IMR-90 (cell line): ENCODE results near the gene ASCL5. TPM values are rescaled to one million over a fixed set of nuclear protein-coding genes. Genes with fewer than 3 reads are reported as not detected.

Source experiments
- ATAC-seq: fragments of 200-7000 bp; cut with Tn5 transposase; 2 replicates; pipeline ENCODE4 v1.9.1; 2020; ENCODE audit warnings: low read depth, mild to moderate bottlenecking, moderate library complexity
- BruUV-seq: library from RNA; stranded (reverse); fragments of 400-500 nt; replicated peaks from 2 replicates; lab custom pipeline; 2021; lab: Mats Ljungman, UMichigan
- CTCF ChIA-PET: fragments of 300-600 bp; formaldehyde crosslinking; extraction: SDS; loops from one replicate; lab custom pipeline; 2021; ENCODE audit warnings: antibody characterized with exemption; lab: Yijun Ruan, JAX
- POLR2A ChIA-PET: fragments of 300-600 bp; sonication (Branson Sonifier 250); formaldehyde crosslinking; loops from one replicate; lab custom pipeline; 2022; ENCODE audit warnings: antibody characterized with exemption; ENCODE audit not compliant: unreplicated experiment; lab: Charles Lee
- DNase-seq: peaks from one replicate; pipeline ENCODE4 v3.0.0; 2013
- H2AFZ ChIP-seq: replicated peaks from 2 replicates; pipeline ENCODE3; 2013; ENCODE audit warnings: low read length, mild to moderate bottlenecking; ENCODE audit not compliant: poor library complexity
- H2AK5ac ChIP-seq: 2 replicates; pipeline ENCODE4 v1.6.1; 2013; ENCODE audit warnings: low read depth, low read length, inconsistent platforms
- H2AK9ac ChIP-seq: replicated peaks from 2 replicates; pipeline ENCODE3; 2013; ENCODE audit warnings: mild to moderate bottlenecking, low read depth, low read length, moderate library complexity; ENCODE audit not compliant: poor library complexity
- H2BK120ac ChIP-seq: 2 replicates; pipeline ENCODE4 v1.6.1; 2013; ENCODE audit warnings: low read depth, low read length, inconsistent platforms
- H2BK15ac ChIP-seq: 3 replicates; pipeline ENCODE4 v1.6.1; 2013; ENCODE audit warnings: low read depth, low read length, inconsistent platforms
- H2BK20ac ChIP-seq: 2 replicates; pipeline ENCODE4 v1.6.1; 2013; ENCODE audit warnings: low read depth, mild to moderate bottlenecking, inconsistent platforms, low read length, moderate library complexity
- H2BK5ac ChIP-seq: 2 replicates; pipeline ENCODE4 v1.6.1; 2013; ENCODE audit warnings: mild to moderate bottlenecking, low read depth, low read length, inconsistent platforms; ENCODE audit not compliant: poor library complexity, severe bottlenecking
- H3K14ac ChIP-seq: replicated peaks from 2 replicates; pipeline ENCODE4 v1.6.1; 2013; ENCODE audit warnings: low read depth, low read length, inconsistent platforms
- H3K18ac ChIP-seq: 2 replicates; pipeline ENCODE4 v1.6.1; 2013; ENCODE audit warnings: low read depth, low read length, control low read depth
- H3K23ac ChIP-seq: 2 replicates; pipeline ENCODE4 v1.6.1; 2013; ENCODE audit warnings: low read depth, low read length, inconsistent platforms
- H3K27ac ChIP-seq: 2 replicates; pipeline ENCODE4 v1.5.1; 2013; ENCODE audit warnings: mild to moderate bottlenecking, control low read depth, low read length; ENCODE audit not compliant: insufficient read depth
- H3K27me3 ChIP-seq: 2 replicates; pipeline ENCODE4 v1.6.1; 2013; ENCODE audit warnings: low read length; ENCODE audit not compliant: control insufficient read depth, insufficient read depth
- H3K36me3 ChIP-seq: 2 replicates; pipeline ENCODE4 v1.6.1; 2013; ENCODE audit warnings: low read length, mixed read lengths; ENCODE audit not compliant: control insufficient read depth, insufficient read depth
- H3K4ac ChIP-seq: 2 replicates; pipeline ENCODE4 v1.6.1; 2013; ENCODE audit warnings: low read depth, low read length, inconsistent platforms
- H3K4me1 ChIP-seq: 2 replicates; pipeline ENCODE4 v1.6.1; 2013; ENCODE audit warnings: low read length, mixed read lengths; ENCODE audit not compliant: control insufficient read depth, insufficient read depth
- H3K4me2 ChIP-seq: 2 replicates; pipeline ENCODE4 v1.6.1; 2013; ENCODE audit warnings: low read depth, mild to moderate bottlenecking, control low read depth, low read length, moderate library complexity
- H3K4me3 ChIP-seq: 2 replicates; pipeline ENCODE4 v1.5.1; 2013; ENCODE audit warnings: low read depth, mild to moderate bottlenecking, control low read depth, low read length, moderate library complexity; ENCODE audit not compliant: insufficient read depth
- H3K56ac ChIP-seq: 2 replicates; pipeline ENCODE4 v1.6.1; 2013; ENCODE audit warnings: low read length, inconsistent platforms; ENCODE audit not compliant: insufficient read depth; ENCODE audit errors: extremely low read depth
- H3K79me1 ChIP-seq, 2 experiments: 2 replicates each; pipeline ENCODE4 v1.6.1; 2013; ENCODE audit warnings: low read length in 2 of 2, inconsistent platforms in 1 of 2, low read depth in 1 of 2
- H3K9ac ChIP-seq: 2 replicates; pipeline ENCODE4 v1.6.1; 2013; ENCODE audit warnings: low read depth, low read length, control low read depth
- H3K9me1 ChIP-seq: 2 replicates; pipeline ENCODE4 v1.6.1; 2013; ENCODE audit warnings: low read length, inconsistent platforms; ENCODE audit not compliant: insufficient read depth
- H3K9me3 ChIP-seq: 2 replicates; pipeline ENCODE4 v1.6.1; 2013; ENCODE audit warnings: low read length; ENCODE audit not compliant: control insufficient read depth, insufficient read depth
- H4K20me1 ChIP-seq: 2 replicates; pipeline ENCODE4 v1.6.1; 2013; ENCODE audit warnings: low read length, inconsistent platforms; ENCODE audit not compliant: insufficient read depth
- H4K5ac ChIP-seq: 2 replicates; pipeline ENCODE4 v1.6.1; 2013; ENCODE audit warnings: mild to moderate bottlenecking, low read depth, low read length, control low read depth
- H4K8ac ChIP-seq, 2 experiments: 2 replicates each; pipeline ENCODE4 v1.6.1; 2013; ENCODE audit warnings: low read depth in 2 of 2, low read length in 2 of 2, control low read depth in 1 of 2, inconsistent platforms in 1 of 2
- H4K91ac ChIP-seq: 2 replicates; pipeline ENCODE4 v1.6.1; 2013; ENCODE audit warnings: low read depth, low read length, inconsistent platforms; ENCODE audit not compliant: insufficient read depth
- CEBPB ChIP-seq: IDR thresholded peaks from 2 replicates; pipeline ENCODE4 v1.6.1; 2012; ENCODE audit warnings: low read depth, low read length, improper control_type of control experiment
- CHD1 ChIP-seq: IDR thresholded peaks from 2 replicates; pipeline ENCODE4 v1.6.1; 2012; ENCODE audit warnings: low read depth, low read length, improper control_type of control experiment
- ELK1 ChIP-seq: fragments of 150-350 bp; IDR thresholded peaks from 2 replicates; pipeline ENCODE4 v1.6.1; 2016; ENCODE audit warnings: low read depth, mild to moderate bottlenecking, low read length, moderate library complexity, borderline replicate concordance
- FOS ChIP-seq: fragments of 150-350 bp; IDR thresholded peaks from 2 replicates; pipeline ENCODE4 v1.6.1; 2016; ENCODE audit warnings: low read depth, low read length
- MAFK ChIP-seq: IDR thresholded peaks from 2 replicates; pipeline ENCODE4 v1.6.1; 2012; ENCODE audit warnings: low read depth, low read length, improper control_type of control experiment
- MXI1 ChIP-seq: IDR thresholded peaks from 2 replicates; pipeline ENCODE4 v1.6.1; 2012; ENCODE audit warnings: low read depth, mild to moderate bottlenecking, low read length, moderate library complexity, borderline replicate concordance
- NFE2L2 ChIP-seq: fragments of 150-350 bp; IDR thresholded peaks from 2 replicates; pipeline ENCODE4 v1.6.1; 2016; ENCODE audit warnings: low read depth, mild to moderate bottlenecking, low read length
- POLR2A ChIP-seq: IDR thresholded peaks from 2 replicates; pipeline ENCODE4 v1.6.1; 2012; ENCODE audit warnings: mild to moderate bottlenecking, low read depth, low read length
- RAD21 ChIP-seq: IDR thresholded peaks from 2 replicates; pipeline ENCODE4 v1.6.1; 2012; ENCODE audit warnings: low read length, improper control_type of control experiment
- RCOR1 ChIP-seq: IDR thresholded peaks from 2 replicates; pipeline ENCODE4 v1.6.1; 2012; ENCODE audit warnings: mild to moderate bottlenecking, low read length, improper control_type of control experiment; ENCODE audit not compliant: insufficient replicate concordance
- RFX5 ChIP-seq: IDR thresholded peaks from 2 replicates; pipeline ENCODE4 v1.8.0; 2012; ENCODE audit warnings: low read depth, mild to moderate bottlenecking, low read length, moderate library complexity
- WGBS, 2 experiments: methylation state at CpG; one replicate each; pipeline versions ENCODE4 v1.1.5 to v1.1.7; 2013; ENCODE audit warnings: missing lambda C conversion rate in 2 of 2; ENCODE audit not compliant: insufficient read length in 1 of 2; ENCODE audit errors: extremely low coverage in 2 of 2; 5-methylcytosine and 5-hydroxymethylcytosine counted together
- dilution Hi-C: fragments of 300-500 bp; cut with HindIII; formaldehyde crosslinking; loops from one replicate; pipeline ENCODE4 v1.14.3; 2018; ENCODE audit warnings: low sequenced_read_pairs; ENCODE audit not compliant: unreplicated experiment
- in situ Hi-C: fragments of 300-500 bp; cut with MboI; formaldehyde crosslinking; loops from 3 replicates; pipeline ENCODE4 v1.14.3; 2019; ENCODE audit warnings: low sequenced_read_pairs, inconsistent platforms, mixed read lengths
- intact Hi-C: fragments of 100-400 bp; cut with micrococcal nuclease; formaldehyde crosslinking; loops from 2 replicates; pipeline ENCODE4 v1.10.0; 2022
- polyA plus RNA-seq, 3 experiments: library from polyadenylated mRNA; depleted of rRNA; stranded (reverse); fragments of >200 nt; gene quantifications; 2 replicates each; pipeline ENCODE4 v1.2.3, GENCODE V29; 2012; ENCODE audit warnings: low replicate concordance in 1 of 3
- total RNA-seq: library from RNA; depleted of rRNA; stranded (reverse); fragments of >200 nt; gene quantifications from 2 replicates; pipeline ENCODE4 v1.2.3, GENCODE V29; 2012

ASCL5 gene
- total and polyA plus RNA-seq, 2 of the 4 experiments (the other 2 are of a cell fraction) = not detected

DNA sequence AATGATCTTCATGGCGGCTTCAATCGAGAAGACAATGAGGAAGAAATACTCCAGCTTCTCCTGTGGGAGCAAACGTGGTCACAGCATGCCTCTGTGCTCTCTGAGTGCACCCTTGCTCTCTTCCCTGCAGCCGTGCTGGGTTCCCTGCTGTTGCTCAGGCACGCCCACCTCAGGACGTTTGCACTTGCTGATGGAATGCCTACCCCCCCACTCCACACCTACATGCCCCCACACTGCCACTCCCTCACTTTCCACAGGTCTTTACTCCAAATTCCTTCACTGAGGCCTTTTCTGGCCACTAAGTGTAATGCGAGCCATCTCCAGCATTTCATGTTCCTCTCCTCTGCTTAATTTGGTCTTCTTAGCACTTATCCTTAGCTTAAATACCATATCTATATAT lies 33.0 kb downstream of the ASCL5 start:
- H3K18ac ChIP-seq = no peak overlapping the region
- H3K56ac ChIP-seq = no peak overlapping the region
- H3K9me3 ChIP-seq = no peaks in the 10 kb centered on the region
- no peak overlapping the region for H4K5ac ChIP-seq
- H2BK20ac ChIP-seq = no peak overlapping the region
- H3K79me1 ChIP-seq = no peaks in the 10 kb centered on the region
- no peak overlapping the region for H3K27ac ChIP-seq
- H3K27me3 ChIP-seq = peaks cover 80% of the 10 kb centered on the region
- no peak overlapping the region for H3K4me3 ChIP-seq
- intact Hi-C loops (no loop called here), dilution Hi-C loops (no loop called here), in situ Hi-C loops (no loop called here)
- H2AK9ac ChIP-seq = no peak overlapping the region
- TF ChIP-seq MXI1 (no peak), NFE2L2 (no peak), ELK1 (no peak), MAFK (no peak), RAD21 (no peak), RFX5 (no peak), RCOR1 (no peak), POLR2A (no peak), CHD1 (no peak), FOS (no peak), CEBPB (no peak)
- no peak overlapping the region for H4K91ac ChIP-seq
- no peak for ATAC-seq
- H2BK120ac ChIP-seq = no peak overlapping the region
- no peaks in the 10 kb centered on the region for H4K20me1 ChIP-seq
- no peak for DNase-seq
- CTCF ChIA-PET = no interaction called here
- H3K4ac ChIP-seq = no peak overlapping the region
- no peak overlapping the region for H4K8ac ChIP-seq
- H3K36me3 ChIP-seq = no peaks in the 10 kb centered on the region
- no peaks in the 10 kb centered on the region for H3K4me1 ChIP-seq
- no peaks in the 10 kb centered on the region for H3K9me1 ChIP-seq
- no peak overlapping the region for H3K23ac ChIP-seq
- no peak overlapping the region for H2AK5ac ChIP-seq
- no peak overlapping the region for H3K4me2 ChIP-seq
- POLR2A ChIA-PET = no interaction called here
- H3K9ac ChIP-seq = no peak overlapping the region
- H2AFZ ChIP-seq = no peak overlapping the region
- no TSS peak for BruUV-seq
- 68% methylated on average over 4 of the region's 7 CpGs; no CpG with 5 or more reads in 1 of the 2 experiments for WGBS, 2 experiments
- H3K14ac ChIP-seq = no peak overlapping the region
- H2BK15ac ChIP-seq = no peak overlapping the region
- no peak overlapping the region for H2BK5ac ChIP-seq
